Neural cell (in vitro differentiated cells): ENCODE data around the gene NPM3.

Source experiments
- EZH2 ChIP-seq: fragments of 200-600, 300-800 bp; shearing (Covaris generic), sonication (generic); IDR thresholded peaks from 2 replicates; pipeline ENCODE4 v1.6.1; 2014; ENCODE audit warnings: antibody characterized with exemption, low read length, borderline replicate concordance, mild to moderate bottlenecking; ENCODE audit not compliant: insufficient read depth, poor library complexity, severe bottlenecking
- SMC3 ChIP-seq: fragments of 450-650 bp; conservative IDR thresholded peaks from 2 replicates; pipeline ENCODE4 v1.6.1; 2014; ENCODE audit warnings: antibody characterized with exemption, mild to moderate bottlenecking, moderate library complexity; ENCODE audit not compliant: poor library complexity
- TAF1 ChIP-seq: IDR thresholded peaks from 2 replicates; pipeline ENCODE4 v1.6.1; 2012; ENCODE audit warnings: low read depth
- TF ChIP-seq, protein P1 (sequence below): fragments of 450-650 bp; IDR thresholded peaks from 2 replicates; pipeline ENCODE4 v1.5.1; 2014; ENCODE audit warnings: antibody characterized with exemption, mild to moderate bottlenecking, moderate library complexity; ENCODE audit not compliant: poor library complexity, severe bottlenecking

GRCh38 chr10:101768791-101769170 lies 14.5 kb downstream of the NPM3 start:
- TF ChIP-seq, protein P1, sequence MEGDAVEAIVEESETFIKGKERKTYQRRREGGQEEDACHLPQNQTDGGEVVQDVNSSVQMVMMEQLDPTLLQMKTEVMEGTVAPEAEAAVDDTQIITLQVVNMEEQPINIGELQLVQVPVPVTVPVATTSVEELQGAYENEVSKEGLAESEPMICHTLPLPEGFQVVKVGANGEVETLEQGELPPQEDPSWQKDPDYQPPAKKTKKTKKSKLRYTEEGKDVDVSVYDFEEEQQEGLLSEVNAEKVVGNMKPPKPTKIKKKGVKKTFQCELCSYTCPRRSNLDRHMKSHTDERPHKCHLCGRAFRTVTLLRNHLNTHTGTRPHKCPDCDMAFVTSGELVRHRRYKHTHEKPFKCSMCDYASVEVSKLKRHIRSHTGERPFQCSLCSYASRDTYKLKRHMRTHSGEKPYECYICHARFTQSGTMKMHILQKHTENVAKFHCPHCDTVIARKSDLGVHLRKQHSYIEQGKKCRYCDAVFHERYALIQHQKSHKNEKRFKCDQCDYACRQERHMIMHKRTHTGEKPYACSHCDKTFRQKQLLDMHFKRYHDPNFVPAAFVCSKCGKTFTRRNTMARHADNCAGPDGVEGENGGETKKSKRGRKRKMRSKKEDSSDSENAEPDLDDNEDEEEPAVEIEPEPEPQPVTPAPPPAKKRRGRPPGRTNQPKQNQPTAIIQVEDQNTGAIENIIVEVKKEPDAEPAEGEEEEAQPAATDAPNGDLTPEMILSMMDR: no peak
- TF ChIP-seq TAF1 (no peak), EZH2 (no peak), SMC3 (no peak)
